ENCODE results near the gene RAB20.

Gene RAB20

DNA sequence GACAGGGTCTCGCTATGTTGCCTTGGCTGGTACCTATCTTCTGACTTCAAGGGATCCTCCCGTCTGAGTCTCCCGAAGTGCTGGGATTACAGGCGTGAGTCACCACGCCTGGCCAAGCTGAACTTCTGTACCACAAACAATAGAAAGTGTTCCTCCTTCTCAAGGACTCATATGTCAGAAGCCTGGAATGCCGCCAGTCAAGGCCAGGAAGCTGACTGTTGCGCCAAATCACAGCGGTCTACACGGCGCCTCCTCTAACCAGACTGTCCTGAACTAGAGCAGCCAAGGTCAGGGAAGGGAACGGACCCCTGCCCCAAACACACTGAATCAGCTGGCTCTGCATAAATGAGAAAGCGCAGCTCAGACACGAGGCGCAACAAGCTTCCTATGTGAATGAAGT, 14.6 kb downstream of the RAB20 start:
- TF ChIP-seq CTCF (IDR thresholded peaks at IDR 0.05), result no peak
- Histone ChIP-seq H3K27me3 (no peaks in the 10 kb centered on the region), H3K4me1 (ENCODE audit: control insufficient read depth in 1 of 2, insufficient read depth in 1 of 2, low read depth in 1 of 2, low read length in 1 of 2) (no peaks in the 10 kb centered on the region), H3K36me3 (no peaks in the 10 kb centered on the region), H3K4me3 (ENCODE audit: low read depth in 1 of 2, low read length in 1 of 2) (no peak overlapping the region), H3K27ac (no peak overlapping the region), H3K9me3 (no peaks in the 10 kb centered on the region)

GRCh38 chr13:110546378-110546777, 15.1 kb downstream of the RAB20 start:
- H3K9me3 ChIP-seq, result no peaks in the 10 kb centered on the region
- no peak overlapping the region for H3K27ac ChIP-seq
- no peaks in the 10 kb centered on the region for H3K27me3 ChIP-seq
- H3K4me1 ChIP-seq (ENCODE audit: control insufficient read depth in 1 of 2, insufficient read depth in 1 of 2, low read depth in 1 of 2, low read length in 1 of 2), result no peaks in the 10 kb centered on the region
- H3K36me3 ChIP-seq, result no peaks in the 10 kb centered on the region
- TF ChIP-seq CTCF (IDR thresholded peaks at IDR 0.05), result no peak
- H3K4me3 ChIP-seq (ENCODE audit: low read depth in 1 of 2, low read length in 1 of 2), result no peak overlapping the region

- H3K9me3 ChIP-seq, result no peaks in the 10 kb centered on the region
- H3K27me3 ChIP-seq, result no peaks in the 10 kb centered on the region
- no peak for TF ChIP-seq CTCF (IDR thresholded peaks at IDR 0.05)
- peaks cover 6 to 15% of the 10 kb centered on the region in 2 experiments for H3K4me1 ChIP-seq (ENCODE audit: control insufficient read depth in 1 of 2, insufficient read depth in 1 of 2, low read depth in 1 of 2, low read length in 1 of 2)
- no peaks in the 10 kb centered on the region for H3K36me3 ChIP-seq
- no peak overlapping the region for H3K27ac ChIP-seq
- H3K4me3 ChIP-seq (ENCODE audit: low read depth in 1 of 2, low read length in 1 of 2), result no peak overlapping the region
Measured at GRCh38 chr13:110542169-110542796, 19.2 kb downstream of the RAB20 start.

GRCh38 chr13:110541526-110541920, 20.0 kb downstream of the RAB20 start:
- Histone ChIP-seq H3K36me3 (no peaks in the 10 kb centered on the region), H3K4me1 (ENCODE audit: control insufficient read depth in 1 of 2, insufficient read depth in 1 of 2, low read depth in 1 of 2, low read length in 1 of 2) (peaks cover 12 to 21% of the 10 kb centered on the region in 2 experiments), H3K9me3 (no peaks in the 10 kb centered on the region), H3K27ac (no peak overlapping the region), H3K4me3 (ENCODE audit: low read depth in 1 of 2, low read length in 1 of 2) (no peak overlapping the region), H3K27me3 (no peaks in the 10 kb centered on the region)
- no peak for TF ChIP-seq CTCF (IDR thresholded peaks at IDR 0.05)

DNA sequence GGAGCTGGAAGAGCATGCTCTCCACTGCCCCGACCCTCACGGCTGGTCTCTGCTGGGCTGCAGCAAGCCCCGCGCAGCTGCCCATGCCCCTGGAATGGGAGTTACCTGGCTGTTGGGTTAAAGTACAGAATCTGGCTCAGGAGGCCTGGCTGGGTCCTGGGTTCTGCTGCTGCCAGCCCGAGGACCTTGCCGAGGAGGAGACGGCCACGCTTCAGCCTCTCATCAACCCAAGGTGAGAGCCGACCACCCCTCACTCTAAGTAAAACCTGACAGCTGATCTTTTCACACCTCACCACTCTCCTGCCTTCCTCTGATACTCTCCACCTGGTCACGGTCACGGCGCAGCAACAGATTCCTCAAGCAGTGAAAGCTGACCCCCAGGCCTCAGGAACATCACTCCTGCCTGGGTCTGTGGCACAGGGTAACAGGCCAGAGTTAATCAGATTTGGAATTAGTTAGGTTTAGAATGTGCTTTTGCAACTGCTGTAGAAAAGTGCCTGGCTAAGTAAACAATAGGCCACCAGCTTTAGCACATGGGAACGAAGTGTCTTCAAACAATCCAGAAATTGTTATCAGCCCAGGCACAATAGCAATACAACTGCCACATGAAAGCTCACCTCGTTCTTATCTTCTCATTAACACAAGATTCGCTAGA, 20.5 kb downstream of the RAB20 start:
- TF ChIP-seq CTCF (IDR thresholded peaks at IDR 0.05), result no peak
- Histone ChIP-seq H3K27ac (no peak overlapping the region), H3K4me3 (ENCODE audit: low read depth in 1 of 2, low read length in 1 of 2) (no peak overlapping the region), H3K4me1 (ENCODE audit: control insufficient read depth in 1 of 2, insufficient read depth in 1 of 2, low read depth in 1 of 2, low read length in 1 of 2) (peaks cover 15 to 25% of the 10 kb centered on the region in 2 experiments), H3K36me3 (no peaks in the 10 kb centered on the region), H3K27me3 (no peaks in the 10 kb centered on the region), H3K9me3 (no peaks in the 10 kb centered on the region)

Measured in neutrophil (primary cell).